ENCODE results near the gene ARHGAP15.

ARHGAP15 gene

DNA sequence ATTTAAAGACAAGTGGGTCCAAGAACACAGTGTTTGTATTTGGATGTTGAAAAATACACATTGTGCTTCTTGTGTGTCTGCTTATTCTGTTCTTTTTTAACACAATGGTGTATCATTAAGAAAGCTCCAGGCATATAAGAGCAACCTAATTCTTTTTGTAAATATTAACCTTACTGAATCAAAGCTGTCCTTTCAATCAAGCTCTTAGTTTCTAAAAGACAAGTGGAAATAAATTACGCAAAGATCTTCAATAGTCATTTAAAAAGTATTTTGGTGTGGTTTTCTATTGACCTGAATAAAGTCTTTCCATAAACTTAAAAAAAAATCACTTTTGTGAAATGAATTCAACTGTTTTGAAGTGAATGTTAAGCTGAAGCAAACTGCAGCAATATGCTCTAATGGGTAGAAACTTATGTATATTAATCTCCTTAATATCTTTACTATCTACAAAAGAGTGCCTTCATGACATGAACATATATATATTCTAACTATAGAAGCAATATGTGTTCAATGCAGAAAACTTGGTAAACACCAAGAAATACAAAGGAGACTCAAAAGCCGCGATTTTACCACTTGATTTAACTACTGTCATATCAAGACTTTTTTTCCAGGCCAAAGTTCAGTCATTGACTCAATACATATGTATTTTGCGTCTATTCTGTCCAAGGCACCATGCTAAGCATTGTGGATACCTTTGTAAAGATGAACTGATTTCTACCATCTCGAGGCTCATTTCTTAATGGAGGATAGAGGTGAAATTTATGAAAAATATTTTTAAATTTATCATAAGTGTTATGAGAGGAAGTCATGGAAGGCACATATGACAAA lies 97.7 kb downstream of the ARHGAP15 start:
- no peak for DNase-seq (ENCODE audit: low spot score)

DNA sequence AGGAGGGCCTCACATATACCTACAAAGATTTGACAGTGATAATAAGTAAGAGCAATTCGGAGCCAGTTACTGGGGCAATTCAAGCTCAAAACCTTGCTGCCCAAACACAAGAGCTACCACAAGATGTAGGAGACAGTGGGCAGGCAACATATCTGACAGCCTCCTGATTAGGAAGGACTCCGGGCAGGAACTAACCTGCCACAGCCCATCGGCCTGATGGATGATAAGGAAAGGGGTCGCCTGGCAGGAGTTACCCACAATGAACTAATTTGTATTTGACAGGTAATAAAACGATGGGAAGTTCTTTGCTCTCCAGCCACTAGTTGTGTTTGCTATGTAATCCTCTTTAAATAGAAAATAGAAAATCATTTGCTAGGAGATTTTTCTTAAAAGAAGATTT lies 100.2 kb downstream of the ARHGAP15 start:
- no peak for DNase-seq (ENCODE audit: low spot score)

DNA sequence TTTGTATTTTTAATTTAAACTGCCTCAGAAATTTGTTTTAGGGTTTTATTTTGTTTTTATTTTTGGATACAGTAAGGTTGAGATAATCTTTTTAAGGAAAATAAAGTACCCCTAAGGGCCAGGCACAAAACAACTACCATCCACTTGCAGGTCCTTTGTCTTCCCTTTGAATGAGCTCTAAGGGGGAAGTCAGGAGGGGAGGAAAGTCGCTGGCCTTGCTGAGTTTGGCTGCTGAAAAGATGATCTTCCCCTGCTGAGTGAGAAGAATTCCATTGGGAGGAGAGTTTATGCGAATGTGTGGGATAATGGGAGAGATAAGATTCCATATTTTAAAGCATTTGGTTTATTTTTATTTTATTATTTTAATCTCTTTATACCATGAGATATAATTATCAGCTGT lies 100.7 kb downstream of the ARHGAP15 start:
- no peak for DNase-seq (ENCODE audit: low spot score)

DNA sequence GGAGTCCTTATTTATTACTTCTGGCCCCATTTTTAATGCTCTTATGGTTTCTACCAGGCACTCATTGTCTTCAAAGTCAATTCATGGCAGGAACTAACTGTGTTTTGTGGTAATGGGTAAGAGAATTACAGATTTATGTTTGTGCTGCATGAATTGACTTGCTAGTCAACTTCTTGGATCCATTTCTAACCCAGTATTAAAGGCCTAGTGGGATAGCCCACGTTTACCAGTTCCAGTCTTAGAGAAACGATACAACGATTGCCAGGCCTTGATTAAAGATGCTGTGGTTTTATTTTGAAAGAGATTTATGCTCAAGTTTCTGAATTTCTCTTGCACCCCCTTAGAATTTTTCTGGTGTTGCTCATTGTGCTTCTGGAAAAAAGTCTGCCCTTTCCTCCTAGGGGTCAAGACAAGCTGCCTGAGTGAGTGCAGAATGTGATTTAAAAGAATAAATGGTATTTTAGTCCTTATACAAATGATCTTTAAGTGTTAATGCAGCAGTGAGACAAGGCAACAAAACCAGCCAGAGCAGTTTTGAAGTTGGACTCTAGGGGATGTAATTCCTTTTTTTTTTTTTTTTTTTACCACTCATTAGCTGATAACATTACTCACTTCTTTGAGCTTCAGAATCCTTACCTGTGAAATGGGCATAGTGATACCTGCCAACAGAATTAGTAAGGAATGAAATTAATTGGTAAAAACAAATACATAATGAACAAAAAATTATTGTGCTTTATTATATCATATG lies 101.5 kb downstream of the ARHGAP15 start:
- DNase-seq (ENCODE audit: low spot score) = no peak

DNA sequence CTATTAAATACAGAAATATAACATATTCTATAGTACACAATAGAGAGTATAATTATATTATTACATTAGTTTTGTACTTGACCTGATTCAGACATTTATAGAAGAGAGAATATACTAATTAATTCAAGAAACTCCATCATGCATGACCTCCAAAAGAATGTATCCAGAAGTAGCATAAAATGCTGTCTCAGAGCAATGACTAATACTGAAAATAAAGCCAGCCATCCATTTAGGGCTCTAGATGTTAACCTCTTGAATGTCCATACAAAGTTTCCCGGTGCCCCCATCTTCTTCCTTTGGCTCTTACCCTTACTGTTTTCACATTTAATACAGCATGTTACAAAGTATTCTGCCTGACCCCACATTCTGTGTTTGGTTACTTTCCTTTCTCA lies 102.0 kb downstream of the ARHGAP15 start:
- no peak for DNase-seq (ENCODE audit: low spot score)

DNA sequence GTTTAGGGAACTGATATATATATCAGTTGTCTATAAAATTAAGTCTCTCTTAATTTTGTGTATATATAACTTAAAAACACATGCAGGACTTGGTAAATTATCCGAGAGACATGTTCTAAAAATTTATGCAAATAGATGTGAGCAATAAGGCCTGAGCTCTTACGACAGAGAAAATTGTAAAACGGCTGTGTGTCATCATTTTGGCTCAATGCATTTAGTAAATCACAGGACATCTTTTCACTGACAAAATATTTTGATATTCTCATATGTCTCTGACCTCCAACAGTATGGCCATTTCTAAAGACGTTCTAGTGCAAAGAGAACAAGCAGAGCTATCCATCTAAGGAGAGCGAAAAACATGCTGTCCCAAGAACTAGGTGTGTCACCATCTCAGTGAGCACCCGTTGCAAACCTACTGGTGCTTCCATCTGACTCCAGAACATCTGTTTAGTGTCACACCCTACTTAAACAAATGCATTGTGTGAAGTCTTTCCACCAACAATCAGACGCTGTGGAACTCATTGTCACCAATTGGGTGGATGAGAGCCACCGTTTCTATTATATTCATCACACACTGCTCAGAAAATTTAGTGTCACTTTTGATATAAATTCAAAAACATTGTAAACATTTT lies 108.0 kb downstream of the ARHGAP15 start:
- DNase-seq (ENCODE audit: low spot score) = no peak

DNA sequence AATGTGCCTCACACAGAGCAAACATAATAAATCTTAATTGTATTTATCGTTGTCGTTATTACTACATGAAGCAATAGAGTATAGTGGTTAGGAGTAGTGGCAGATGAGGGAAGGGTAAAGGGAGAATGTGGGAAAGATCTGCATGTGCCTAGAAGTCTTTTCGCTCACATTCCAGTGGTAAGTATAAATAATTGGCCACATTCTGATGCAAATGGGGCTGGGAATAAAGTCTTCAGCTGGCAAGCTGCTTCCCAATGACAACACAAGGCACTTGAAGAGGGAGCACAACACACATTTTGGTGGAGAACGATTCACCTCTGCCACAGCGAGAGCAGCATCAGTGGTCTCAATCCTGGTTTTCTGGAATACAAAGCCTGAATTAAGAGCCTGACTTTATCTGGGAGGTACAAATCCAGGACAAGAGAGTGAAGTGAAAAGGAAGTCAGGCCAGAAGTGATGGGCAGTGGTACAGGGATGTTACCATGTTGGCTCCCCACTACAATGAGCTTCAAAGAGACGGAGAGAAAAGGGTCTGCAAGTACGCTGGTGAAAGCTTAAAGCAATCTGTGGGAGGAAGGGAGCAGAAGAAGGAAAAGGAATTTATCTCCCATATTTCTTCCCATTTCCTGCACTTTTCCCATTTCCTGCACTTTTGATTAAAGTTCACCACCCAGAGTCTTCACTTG lies 112.3 kb downstream of the ARHGAP15 start:
- DNase-seq (ENCODE audit: low spot score) = no peak

DNA sequence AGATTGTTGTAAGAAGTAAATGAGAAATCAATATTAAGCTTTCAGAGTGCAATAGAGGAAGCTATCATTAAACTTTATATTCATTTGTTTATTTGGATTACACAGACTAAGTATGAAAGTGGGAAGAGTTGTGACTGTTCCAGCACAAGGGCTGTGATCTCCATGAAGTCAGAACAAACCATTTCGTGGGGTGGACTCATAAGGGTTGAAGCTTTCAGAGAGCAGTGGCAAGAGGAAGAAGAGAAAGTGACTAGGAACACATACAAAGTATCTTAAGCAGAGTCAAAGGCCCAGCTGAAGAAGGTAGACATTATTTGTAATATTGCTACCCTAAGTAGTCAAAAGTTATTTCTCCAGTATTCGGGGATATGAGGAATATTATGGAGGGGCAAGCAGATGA lies 117.0 kb downstream of the ARHGAP15 start:
- DNase-seq (ENCODE audit: low spot score) = no peak

DNA sequence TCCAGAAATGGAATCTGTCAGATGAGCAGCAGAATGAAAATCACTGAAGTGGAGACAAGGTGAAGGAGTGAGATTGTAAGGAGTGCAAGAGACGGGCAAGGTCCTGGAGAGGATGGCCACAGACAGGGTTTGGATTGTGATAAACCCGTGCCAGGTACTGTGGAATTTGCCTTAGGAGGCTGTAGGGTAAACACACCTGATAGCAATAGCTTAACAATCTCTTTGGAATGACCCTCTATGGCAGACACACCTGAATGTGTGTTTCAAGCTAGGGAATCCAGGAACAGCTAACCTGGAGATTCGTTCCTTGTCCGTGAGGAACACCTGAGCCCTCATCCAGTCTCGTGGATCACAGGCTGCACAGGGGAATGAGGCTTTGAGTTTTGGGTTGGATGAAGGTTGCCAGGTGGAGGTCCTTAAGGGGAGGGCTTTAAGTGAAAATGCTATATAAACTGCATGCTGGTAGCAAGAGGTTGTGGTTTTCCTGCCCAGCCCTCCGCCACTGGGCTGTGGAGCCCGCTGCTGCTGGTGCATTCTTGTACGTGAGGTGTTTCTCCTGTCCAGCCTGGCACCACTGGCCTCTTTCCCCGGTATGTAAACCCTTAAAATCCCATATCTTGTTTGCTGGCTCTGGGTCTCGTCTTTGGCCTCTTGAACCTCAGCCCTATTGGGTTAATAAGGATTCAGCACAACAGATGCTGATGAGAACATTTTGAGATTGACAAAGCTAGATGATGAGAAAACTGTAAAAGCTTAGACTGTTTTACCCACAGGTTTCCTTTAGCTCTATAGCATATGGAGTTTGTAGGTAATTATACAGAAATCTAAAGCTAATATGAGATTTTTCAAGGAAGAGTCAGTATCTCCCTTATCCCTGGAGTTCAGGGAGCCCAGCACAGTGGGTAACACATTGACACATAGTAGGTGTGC lies 117.9 kb downstream of the ARHGAP15 start:
- DNase-seq (ENCODE audit: low spot score) = no peak

DNA sequence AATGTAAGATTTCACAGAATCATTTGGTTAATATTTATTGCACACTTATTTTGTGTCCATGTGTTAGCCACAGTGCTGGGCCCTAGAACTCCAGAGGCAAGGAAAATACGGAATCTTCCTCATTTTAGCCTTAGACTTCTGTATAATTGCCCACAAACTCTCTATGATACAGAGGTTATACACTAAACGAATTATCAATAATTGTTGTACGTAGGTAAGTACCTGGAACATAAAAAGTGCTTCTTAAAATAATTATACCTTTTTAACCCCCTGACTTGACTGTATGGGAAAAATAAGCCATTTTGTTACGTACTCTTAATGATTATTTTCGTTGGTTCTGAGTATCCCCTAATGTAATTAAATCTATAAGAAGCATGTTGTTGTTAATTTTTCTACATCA lies 119.4 kb downstream of the ARHGAP15 start:
- no peak for DNase-seq (ENCODE audit: low spot score)

DNA sequence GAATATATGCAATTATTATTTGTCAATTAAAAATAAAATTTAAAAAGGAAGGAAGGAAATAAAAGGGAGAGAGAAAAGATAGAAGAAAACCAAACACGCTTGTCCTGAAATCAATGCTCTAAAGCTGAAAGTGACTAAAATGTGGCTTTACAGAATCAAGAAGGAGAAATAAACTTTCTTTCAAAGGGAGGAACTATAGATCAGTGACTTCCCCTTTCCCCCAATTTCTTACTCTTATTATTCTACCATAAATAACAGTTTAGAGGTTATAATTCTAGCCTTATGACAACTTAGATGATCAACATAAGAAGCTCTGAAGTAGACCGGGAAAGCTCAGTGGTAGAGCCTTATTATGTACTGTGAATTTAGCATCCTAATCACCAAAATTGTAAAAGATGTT lies 122.5 kb downstream of the ARHGAP15 start:
- DNase-seq (ENCODE audit: low spot score) = no peak

DNA sequence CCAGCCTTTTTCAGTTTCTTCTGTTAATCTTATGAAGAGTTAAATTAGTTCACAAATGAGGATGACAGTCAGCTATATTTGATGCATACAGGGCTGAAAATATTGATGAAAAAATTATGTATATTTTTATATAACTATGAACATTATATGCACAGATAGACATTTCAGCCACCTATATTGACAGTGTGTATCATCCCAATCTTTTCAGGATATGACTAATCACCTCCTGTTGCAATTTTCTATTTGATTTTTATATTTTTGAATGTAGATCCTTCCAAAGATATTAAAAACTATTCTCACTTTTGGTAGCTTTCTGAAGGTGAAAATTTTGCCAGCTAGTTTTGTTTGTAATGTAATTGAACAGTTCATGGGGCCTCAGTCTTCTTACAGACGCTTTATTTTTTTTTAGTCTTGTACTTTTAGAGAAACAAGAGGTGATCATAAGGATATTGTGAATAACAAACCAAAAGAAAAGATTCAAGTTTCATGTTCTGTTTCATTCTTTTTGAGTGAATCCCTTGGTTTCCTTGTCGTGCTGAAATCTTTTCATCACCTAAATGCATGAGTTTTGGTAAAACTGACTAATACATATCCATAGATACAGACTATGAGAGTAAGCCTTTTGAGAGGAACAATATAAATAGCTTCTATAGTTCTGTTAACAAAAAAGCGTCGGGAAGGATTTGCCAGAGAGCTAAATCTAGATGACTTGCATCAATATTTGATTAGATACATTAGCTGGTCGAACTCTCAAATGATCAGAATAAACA lies 123.1 kb downstream of the ARHGAP15 start:
- DNase-seq (ENCODE audit: low spot score) = no peak

DNA sequence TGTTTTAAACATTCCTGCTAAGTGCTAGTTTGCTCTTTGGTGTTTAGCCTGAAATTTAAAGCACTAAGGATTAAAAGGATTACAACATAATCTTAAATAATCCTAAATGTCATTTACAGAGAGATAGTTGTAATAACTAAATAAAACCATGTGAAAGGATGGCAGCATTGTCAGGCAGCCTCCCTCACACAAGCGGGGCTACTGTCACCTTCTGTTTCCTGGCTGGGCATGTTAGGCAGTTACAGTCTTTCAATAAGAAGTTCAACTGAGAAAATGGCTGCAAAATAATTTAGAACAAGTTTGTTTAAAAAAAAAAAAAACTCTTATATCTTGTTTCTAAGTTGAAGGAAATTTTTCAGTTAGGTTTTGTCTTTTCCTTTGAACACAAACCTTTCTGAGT lies 124.9 kb downstream of the ARHGAP15 start:
- no peak for DNase-seq (ENCODE audit: low spot score)

DNA sequence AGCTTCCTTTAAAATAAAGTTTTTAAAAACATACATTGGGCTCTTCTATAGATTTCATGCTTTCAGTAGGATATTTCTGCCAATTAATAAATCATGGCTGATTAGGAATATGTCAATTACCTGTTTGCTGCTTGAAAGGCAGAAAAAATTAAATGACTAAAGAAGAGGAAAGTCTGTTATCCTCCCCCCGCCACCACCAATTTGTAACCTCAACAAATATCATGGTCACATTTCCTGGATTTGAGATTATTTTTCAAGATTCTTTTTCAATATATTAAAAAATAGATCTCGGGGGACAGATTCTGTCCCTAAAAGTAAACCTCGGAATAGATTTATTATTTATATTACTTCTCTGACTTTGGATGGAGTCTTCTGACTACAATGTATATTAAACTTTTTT lies 125.9 kb downstream of the ARHGAP15 start:
- DNase-seq (ENCODE audit: low spot score) = no peak

DNA sequence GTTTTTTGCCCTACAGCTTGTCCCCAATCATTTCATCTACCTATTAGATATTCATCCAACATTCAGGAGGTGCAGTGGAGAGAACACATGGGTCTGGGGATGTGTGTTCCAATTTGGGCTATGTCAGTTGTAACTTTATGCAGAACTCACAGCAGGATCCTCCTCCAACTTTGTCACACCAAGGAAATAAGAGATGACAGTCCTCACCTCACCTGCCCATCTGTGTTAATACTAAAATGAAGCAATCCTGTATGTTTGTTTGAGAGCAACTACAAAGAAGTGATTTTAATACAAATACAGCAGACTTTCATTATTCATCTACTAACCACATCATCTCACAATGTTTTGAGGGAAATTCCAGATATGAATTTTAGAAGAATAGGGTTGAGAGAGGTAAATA lies 126.7 kb downstream of the ARHGAP15 start:
- DNase-seq (ENCODE audit: low spot score) = no peak

DNA sequence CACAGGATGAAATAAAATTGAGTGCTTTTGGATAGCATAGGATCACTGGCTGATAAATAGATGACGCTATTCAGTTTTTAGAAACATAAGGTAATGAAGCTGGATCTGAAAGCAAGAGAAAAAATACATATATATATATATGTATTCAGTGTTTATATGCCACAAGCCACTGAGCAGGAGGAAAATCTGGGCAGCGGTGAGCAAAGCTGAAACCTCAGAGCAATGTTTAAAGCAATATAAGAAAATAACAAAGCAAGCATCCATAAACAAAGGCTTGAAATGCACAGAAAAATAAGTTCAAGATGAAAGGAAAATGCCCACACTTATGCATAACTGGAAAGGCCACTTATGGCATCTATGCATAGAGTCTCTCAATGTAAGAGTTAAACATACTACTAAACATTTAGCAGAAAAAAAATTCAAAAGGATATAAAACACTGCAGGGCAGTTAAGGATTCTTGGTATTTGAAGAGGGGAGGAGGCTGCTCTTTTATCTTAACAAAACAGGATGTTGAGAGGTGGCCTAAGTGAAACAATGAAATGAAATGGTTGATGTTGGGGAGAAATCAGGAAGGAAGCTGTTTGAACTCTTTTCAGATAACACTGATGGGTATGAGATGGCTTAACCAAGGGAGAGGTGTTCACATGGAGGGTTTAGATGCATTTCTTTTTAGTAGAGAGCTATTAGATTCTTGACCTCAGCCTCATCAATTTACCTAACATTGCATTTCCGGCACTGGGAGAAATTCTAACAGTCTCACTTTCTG lies 129.1 kb downstream of the ARHGAP15 start:
- DNase-seq (ENCODE audit: low spot score) = no peak

DNA sequence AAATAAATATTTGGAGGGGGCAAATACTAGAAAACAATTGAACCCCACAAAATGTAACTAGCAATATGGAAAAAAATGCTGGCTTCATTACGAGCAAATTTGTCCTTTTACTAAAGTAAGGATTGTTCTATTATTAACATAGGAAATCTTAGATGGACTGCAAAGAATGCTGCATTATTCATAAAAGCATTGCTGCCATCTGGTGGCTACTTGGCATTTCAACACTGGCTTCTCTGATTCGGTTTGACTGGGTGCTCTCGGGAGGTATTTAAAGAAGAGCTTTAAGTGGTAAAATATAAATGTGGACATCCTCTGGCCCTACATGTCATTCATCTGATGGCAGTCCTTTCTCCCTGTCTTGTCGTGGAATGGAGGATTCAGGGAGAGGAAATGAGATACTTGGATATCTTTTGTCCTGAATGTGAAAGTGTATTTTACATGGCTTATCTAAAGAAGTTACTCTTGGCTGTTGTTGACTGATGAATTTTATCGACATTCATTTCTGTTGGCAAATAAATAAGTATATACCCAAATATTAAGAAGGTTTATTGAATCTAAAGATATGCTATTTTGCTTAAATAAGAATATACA lies 130.2 kb downstream of the ARHGAP15 start:
- peak; percentile 48 for DNase-seq (ENCODE audit: low spot score)

DNA sequence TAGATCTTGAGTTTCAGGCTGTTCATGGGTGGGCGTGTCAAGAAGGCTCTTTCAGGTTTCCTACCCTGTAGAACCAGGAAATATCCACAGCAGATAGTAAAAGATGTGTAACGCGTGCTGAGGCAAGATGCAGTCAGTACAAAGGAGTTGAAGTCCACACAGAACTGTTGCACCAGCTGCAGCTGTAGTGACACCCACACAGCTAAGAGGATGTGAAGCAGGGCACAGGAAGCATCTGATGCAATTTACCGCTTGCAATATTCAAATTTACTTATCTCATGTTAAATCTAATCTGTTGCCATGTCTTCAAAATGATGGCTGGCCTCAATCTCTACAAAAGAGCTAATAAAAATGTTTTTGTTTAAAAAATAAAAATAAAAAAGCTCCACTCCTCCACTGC lies 132.8 kb downstream of the ARHGAP15 start:
- DNase-seq (ENCODE audit: low spot score) = no peak

DNA sequence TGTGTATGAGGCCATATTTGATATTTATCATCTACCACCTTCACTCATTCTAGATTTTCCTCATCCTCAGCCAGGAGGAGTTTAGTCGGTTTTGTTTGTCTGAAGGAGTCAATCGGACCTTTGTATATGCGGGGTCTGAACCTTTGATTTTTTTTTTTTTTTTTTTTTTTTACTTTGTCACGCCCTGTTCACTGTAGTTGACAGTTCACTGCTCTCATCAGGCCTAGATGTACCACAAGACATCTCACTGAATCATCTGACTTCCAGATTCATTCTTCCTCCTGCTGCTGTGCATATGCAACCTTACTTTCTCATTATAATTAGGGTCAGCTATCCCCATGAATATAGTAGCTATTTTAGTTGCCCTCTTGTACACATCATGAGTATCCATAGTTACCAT lies 133.2 kb downstream of the ARHGAP15 start:
- no peak for DNase-seq (ENCODE audit: low spot score)
